Measurements from ENCODE around the gene PTRH2. TPM values are rescaled to one million over a fixed set of nuclear protein-coding genes. Genes with fewer than 3 reads are reported as not detected.

PTRH2 gene
- total and polyA plus RNA-seq, 2 experiments from 2014 or later, result 21.9 to 31.7 TPM

DNA sequence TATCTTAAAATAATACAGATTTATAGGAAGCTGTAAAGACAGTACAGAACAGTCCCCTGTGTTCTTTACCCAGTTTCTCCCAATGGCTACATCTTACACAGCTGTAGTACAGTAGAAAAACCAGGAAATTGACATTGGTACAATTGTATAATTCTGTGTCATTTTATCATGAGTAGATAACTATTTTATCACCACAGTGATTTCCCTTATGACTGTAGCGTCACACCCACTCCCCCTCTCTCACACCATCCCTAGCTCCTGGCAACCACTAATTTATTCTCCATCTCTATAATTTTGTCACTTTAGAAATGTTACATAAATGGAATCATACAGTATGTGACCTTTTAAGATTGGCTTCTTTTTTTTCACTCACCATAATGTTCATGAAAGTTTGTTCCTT lies 56.6 kb downstream of the PTRH2 start:
- H3K4me1 ChIP-seq (ENCODE audit: insufficient read depth), result no peaks in the 10 kb centered on the region
- TF ChIP-seq EZH2phosphoT487 (IDR thresholded peaks at IDR 0.05; ENCODE audit: low read depth, severe bottlenecking, unreplicated experiment), result no peak
- TF ChIP-seq EZH2 (IDR thresholded peaks at IDR 0.05; ENCODE audit: borderline replicate concordance), result no peak
- TF ChIP-seq, protein P1, sequence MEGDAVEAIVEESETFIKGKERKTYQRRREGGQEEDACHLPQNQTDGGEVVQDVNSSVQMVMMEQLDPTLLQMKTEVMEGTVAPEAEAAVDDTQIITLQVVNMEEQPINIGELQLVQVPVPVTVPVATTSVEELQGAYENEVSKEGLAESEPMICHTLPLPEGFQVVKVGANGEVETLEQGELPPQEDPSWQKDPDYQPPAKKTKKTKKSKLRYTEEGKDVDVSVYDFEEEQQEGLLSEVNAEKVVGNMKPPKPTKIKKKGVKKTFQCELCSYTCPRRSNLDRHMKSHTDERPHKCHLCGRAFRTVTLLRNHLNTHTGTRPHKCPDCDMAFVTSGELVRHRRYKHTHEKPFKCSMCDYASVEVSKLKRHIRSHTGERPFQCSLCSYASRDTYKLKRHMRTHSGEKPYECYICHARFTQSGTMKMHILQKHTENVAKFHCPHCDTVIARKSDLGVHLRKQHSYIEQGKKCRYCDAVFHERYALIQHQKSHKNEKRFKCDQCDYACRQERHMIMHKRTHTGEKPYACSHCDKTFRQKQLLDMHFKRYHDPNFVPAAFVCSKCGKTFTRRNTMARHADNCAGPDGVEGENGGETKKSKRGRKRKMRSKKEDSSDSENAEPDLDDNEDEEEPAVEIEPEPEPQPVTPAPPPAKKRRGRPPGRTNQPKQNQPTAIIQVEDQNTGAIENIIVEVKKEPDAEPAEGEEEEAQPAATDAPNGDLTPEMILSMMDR (IDR thresholded peaks at IDR 0.05; ENCODE audit: poor library complexity), result no peak
- peaks cover 13% of the 10 kb centered on the region for H3K36me3 ChIP-seq (replicated peaks; ENCODE audit: insufficient read depth, low read depth)
- H3K79me2 ChIP-seq, result peaks cover 84% of the 10 kb centered on the region
- no peak overlapping the region for H2AFZ ChIP-seq
- H3K27ac ChIP-seq, result no peak overlapping the region
- H3K4me2 ChIP-seq, result no peak overlapping the region
- H3K9me2 ChIP-seq (replicated peaks; ENCODE audit: insufficient read depth), result no peaks in the 10 kb centered on the region
- no peak for DNase-seq (ENCODE audit: low spot score)
- no peaks in the 10 kb centered on the region for H3K9me3 ChIP-seq (ENCODE audit: low read depth)
- H3K4me3 ChIP-seq, result no peak overlapping the region
- H4K20me1 ChIP-seq (ENCODE audit: insufficient read depth, poor library complexity, severe bottlenecking), result peaks cover 30% of the 10 kb centered on the region
- WGBS (ENCODE audit: low lambda C conversion rate, missing lambda C conversion rate), result 100% methylated on average over 1 of the region's 1 CpG
- H3K27me3 ChIP-seq, result no peaks in the 10 kb centered on the region

DNA sequence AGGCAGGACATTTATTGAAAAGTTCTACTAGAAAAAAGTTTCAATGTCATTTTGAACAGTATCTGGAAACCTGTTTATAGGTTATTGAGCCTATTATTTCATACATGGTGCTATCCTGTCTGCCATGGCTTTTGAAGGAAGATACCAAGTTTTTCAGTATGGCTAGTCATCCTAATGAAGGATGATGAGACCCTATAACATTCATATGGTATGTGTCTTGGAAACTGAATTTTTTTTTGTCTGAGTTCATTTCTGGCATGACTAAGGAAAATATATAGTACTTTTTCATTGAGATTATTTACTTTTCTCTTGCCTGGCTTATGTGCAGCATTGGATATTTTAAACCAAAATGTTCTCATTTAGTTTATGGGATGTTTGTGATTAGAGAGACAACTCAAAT lies 57.3 kb downstream of the PTRH2 start:
- peaks cover 84% of the 10 kb centered on the region for H3K79me2 ChIP-seq
- no peaks in the 10 kb centered on the region for H3K9me3 ChIP-seq (ENCODE audit: low read depth)
- TF ChIP-seq, protein P1 (IDR thresholded peaks at IDR 0.05; ENCODE audit: poor library complexity), result no peak
- TF ChIP-seq EZH2phosphoT487 (IDR thresholded peaks at IDR 0.05; ENCODE audit: low read depth, severe bottlenecking, unreplicated experiment) (no peak), EZH2 (IDR thresholded peaks at IDR 0.05; ENCODE audit: borderline replicate concordance) (no peak)
- H2AFZ ChIP-seq, result no peak overlapping the region
- no peak overlapping the region for H3K4me2 ChIP-seq
- H4K20me1 ChIP-seq (ENCODE audit: insufficient read depth, poor library complexity, severe bottlenecking), result peaks cover 30% of the 10 kb centered on the region
- DNase-seq (ENCODE audit: low spot score), result no peak
- no peaks in the 10 kb centered on the region for H3K4me1 ChIP-seq (ENCODE audit: insufficient read depth)
- peaks cover 13% of the 10 kb centered on the region for H3K36me3 ChIP-seq (replicated peaks; ENCODE audit: insufficient read depth, low read depth)
- no peak overlapping the region for H3K27ac ChIP-seq
- no peak overlapping the region for H3K4me3 ChIP-seq
- H3K9me2 ChIP-seq (replicated peaks; ENCODE audit: insufficient read depth), result no peaks in the 10 kb centered on the region
- no peaks in the 10 kb centered on the region for H3K27me3 ChIP-seq

Other genes with a start within 250 kb of the PTRH2 start
- gene DHX40, start 141.8 kb downstream of the PTRH2 start, total RNA-seq, result 32.3 and 43.8 TPM in 2 replicates
- gene DHX40, start 141.8 kb downstream of the PTRH2 start, polyA plus RNA-seq, result 12.5 and 13.5 TPM in 2 replicates
- gene CLTC, start 87.5 kb downstream of the PTRH2 start, total RNA-seq, result 342 and 356 TPM in 2 replicates
- gene CLTC, start 87.5 kb downstream of the PTRH2 start, polyA plus RNA-seq, result 90.6 and 98.5 TPM in 2 replicates
- gene VMP1, start 224 bp upstream of the PTRH2 start, total RNA-seq, result 466 and 479 TPM in 2 replicates
- gene VMP1, start 224 bp upstream of the PTRH2 start, polyA plus RNA-seq, result 139 and 166 TPM in 2 replicates
- 8.6 and 11.8 TPM in 2 replicates for gene TUBD1, start 185.5 kb upstream of the PTRH2 start, total RNA-seq
- gene TUBD1, start 185.5 kb upstream of the PTRH2 start, polyA plus RNA-seq, result 8.7 and 12.0 TPM in 2 replicates
- 17.2 and 22.4 TPM in 2 replicates for gene RPS6KB1, start 185.7 kb upstream of the PTRH2 start, total RNA-seq
- gene RPS6KB1, start 185.7 kb upstream of the PTRH2 start, polyA plus RNA-seq, result 21.9 and 27.9 TPM in 2 replicates